H1 (cell line): ENCODE data around the gene IRF7. TPM values are rescaled to one million over a fixed set of nuclear protein-coding genes. Genes with fewer than 3 reads are reported as not detected.

Source experiments
- CBX8 ChIP-seq: fragments of 300-800, 300-1000 bp; sonication (generic); IDR thresholded peaks from 2 replicates; pipeline ENCODE4 v1.7.1; 2016; ENCODE audit warnings: low read depth, low read length, borderline replicate concordance
- CHD2 ChIP-seq: IDR thresholded peaks from 2 replicates; pipeline ENCODE4 v1.6.1; 2012; ENCODE audit warnings: low read length, improper control_type of control experiment
- EZH2 ChIP-seq: fragments of 200-600 bp; sonication (generic); IDR thresholded peaks from 2 replicates; pipeline ENCODE4 v1.7.1; 2012; ENCODE audit warnings: low read depth, mild to moderate bottlenecking, moderate library complexity, low read length, inconsistent platforms; ENCODE audit not compliant: severe bottlenecking
- GABPA ChIP-seq: IDR thresholded peaks from 2 replicates; pipeline ENCODE4 v1.6.1; 2011; ENCODE audit warnings: mild to moderate bottlenecking, low read length, moderate library complexity, borderline replicate concordance; ENCODE audit not compliant: insufficient read depth
- JUND ChIP-seq: IDR thresholded peaks from 2 replicates; pipeline ENCODE4 v1.6.1; 2011; ENCODE audit warnings: mild to moderate bottlenecking, improper control_type of control experiment, low read length
- KDM5A ChIP-seq: fragments of 200-600 bp; IDR thresholded peaks from 2 replicates; pipeline ENCODE4 v1.7.1; 2012; ENCODE audit warnings: mild to moderate bottlenecking, low read length, inconsistent platforms, mixed read lengths
- NRF1 ChIP-seq: IDR thresholded peaks from 2 replicates; pipeline ENCODE4 v1.6.1; 2011; ENCODE audit warnings: mild to moderate bottlenecking, low read depth, low read length, improper control_type of control experiment
- POLR2A ChIP-seq, 2 experiments: IDR thresholded peaks; 1 replicate in 1 of 2; 2 replicates in 1 of 2; pipeline ENCODE4 v1.6.1; 2011; ENCODE audit warnings: low read depth in 2 of 2, low read length in 2 of 2, mild to moderate bottlenecking in 2 of 2; ENCODE audit errors: control extremely low read depth in 1 of 2
- RAD21 ChIP-seq, 2 experiments: IDR thresholded peaks in 1 of 2; conservative IDR thresholded peaks in 1 of 2; 2 replicates each; pipeline ENCODE4 v1.6.1; 2011; ENCODE audit warnings: low read depth in 2 of 2, low read length in 2 of 2, improper control_type of control experiment in 1 of 2, inconsistent platforms in 1 of 2, mild to moderate bottlenecking in 1 of 2, moderate library complexity in 1 of 2
- SUZ12 ChIP-seq: fragments of 200-600 bp; sonication (generic); IDR thresholded peaks from 2 replicates; pipeline ENCODE4 v1.6.1; 2012; ENCODE audit warnings: mild to moderate bottlenecking, inconsistent platforms, low read length, moderate library complexity, mixed read lengths
- TAF7 ChIP-seq: optimal IDR thresholded peaks from 2 replicates; pipeline ENCODE3; 2011; ENCODE audit warnings: low read depth, mild to moderate bottlenecking, inconsistent platforms, low read length, moderate library complexity, borderline replicate concordance
- polyA plus RNA-seq, 7 experiments: library from polyadenylated mRNA; depleted of rRNA in 3 of 7; stranded (reverse) in 5 of 7; unstranded in 2 of 7; fragments of >200 nt in 5 of 7; fragments of 200-250 nt in 2 of 7; gene quantifications; 1 replicate in 5 of 7; 2 replicates in 1 of 7; 4 replicates in 1 of 7; pipeline versions ENCODE4 v1.2.1 to v1.2.3, GENCODE V29; 2011 to 2013; ENCODE audit warnings: missing spikeins in 2 of 7, mixed read lengths in 2 of 7
- total RNA-seq: library from RNA; stranded (reverse); fragmentation: NEBNext Ultra II Directional; extraction: Animal tissue kit (Norgen Biotek cat#: 25700); gene quantifications from 2 replicates; pipeline ENCODE4 v1.2.1, GENCODE V29; 2021

IRF7 gene
- total and polyA plus RNA-seq, 2 of the 8 experiments (the other 6 are each of a cell fraction or from before 2014, with no cell fraction given), result 9.1 to 9.6 TPM

DNA sequence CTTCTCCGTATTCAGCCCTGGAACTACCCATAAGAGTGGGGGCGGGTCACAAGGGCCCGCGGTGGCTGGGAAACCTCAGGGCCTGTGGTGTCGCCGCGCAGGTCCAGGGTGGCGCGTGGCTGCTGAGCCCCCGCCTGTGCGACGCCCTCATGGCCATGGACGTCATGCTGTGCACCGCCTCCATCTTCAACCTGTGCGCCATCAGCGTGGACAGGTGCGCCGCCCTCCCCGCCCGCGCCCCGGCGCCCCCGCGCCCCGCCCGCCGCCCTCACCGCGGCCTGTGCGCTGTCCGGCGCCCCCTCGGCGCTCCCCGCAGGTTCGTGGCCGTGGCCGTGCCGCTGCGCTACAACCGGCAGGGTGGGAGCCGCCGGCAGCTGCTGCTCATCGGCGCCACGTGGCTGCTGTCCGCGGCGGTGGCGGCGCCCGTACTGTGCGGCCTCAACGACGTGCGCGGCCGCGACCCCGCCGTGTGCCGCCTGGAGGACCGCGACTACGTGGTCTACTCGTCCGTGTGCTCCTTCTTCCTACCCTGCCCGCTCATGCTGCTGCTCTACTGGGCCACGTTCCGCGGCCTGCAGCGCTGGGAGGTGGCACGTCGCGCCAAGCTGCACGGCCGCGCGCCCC, 23.7 kb upstream of the IRF7 start (continued):
- TF ChIP-seq CBX8, result no peak
- peak; percentile 52; the same call in 1 of the 2 replicates for TF ChIP-seq SUZ12
- no peak for TF ChIP-seq JUND
- TF ChIP-seq TAF7, result no peak
- peak; percentile 33 for TF ChIP-seq EZH2
- peak in 1 of 2 experiments; percentile 23; a peak in 1 of 3 replicates for TF ChIP-seq POLR2A (IDR thresholded peaks at IDR 0.05; ENCODE audit: control extremely low read depth in 1 of 2, low read depth in 2 of 2, low read length in 2 of 2)
- no peak for TF ChIP-seq KDM5A
- no peak for TF ChIP-seq CHD2
- no peak for TF ChIP-seq RAD21 (IDR thresholded peaks at IDR 0.05 in 1 of 2, conservative IDR thresholded peaks at IDR 0.05 in 1 of 2; ENCODE audit: low read depth in 2 of 2, low read length in 2 of 2)
- TF ChIP-seq GABPA, result peak; percentile 26; the same call in 1 of the 2 replicates
- TF ChIP-seq NRF1, result no peak
